SK-N-SH treated with all-trans-retinoic acid at 6 μM for 48 hours (cell line): ENCODE data around the gene HCN2.

Experiments used
- ATAC-seq: fragments of 200-7000 bp; cut with Tn5 transposase; 3 replicates; pipeline ENCODE4 v1.9.1; 2020; ENCODE audit warnings: mild to moderate bottlenecking, moderate library complexity
- ARNTL ChIP-seq: fragments of 450-650 bp; formaldehyde crosslinking; IDR thresholded peaks from 2 replicates; pipeline ENCODE4 v1.5.0; 2020; ENCODE audit warnings: low read depth, mild to moderate bottlenecking, moderate library complexity, borderline replicate concordance
- BACH2 ChIP-seq: fragments of 250-450 bp; sonication (Bioruptor Pico); IDR thresholded peaks from 2 replicates; pipeline ENCODE4 v1.9.0; 2021; ENCODE audit warnings: mild to moderate bottlenecking, borderline replicate concordance
- CREB5 ChIP-seq: fragments of 250-450 bp; sonication (Bioruptor Pico); IDR thresholded peaks from 2 replicates; pipeline ENCODE4 v1.5.1; 2020; ENCODE audit warnings: low read depth, mild to moderate bottlenecking, moderate library complexity
- CSDC2 ChIP-seq: fragments of 250-450 bp; sonication (Bioruptor Pico); IDR thresholded peaks from 2 replicates; pipeline ENCODE4 v1.5.0; 2020; ENCODE audit warnings: mild to moderate bottlenecking, moderate library complexity
- ESRRG ChIP-seq: fragments of 250-450 bp; sonication (Bioruptor Pico); IDR thresholded peaks from 2 replicates; pipeline ENCODE4 v1.6.1; 2021; ENCODE audit warnings: mild to moderate bottlenecking
- ISL1 ChIP-seq: fragments of 250-450 bp; sonication (Bioruptor Pico); IDR thresholded peaks from 2 replicates; pipeline ENCODE4 v2.1.2; 2022; ENCODE audit warnings: mild to moderate bottlenecking, moderate library complexity
- OSR1 ChIP-seq: fragments of 250-450 bp; sonication (Bioruptor Pico); IDR thresholded peaks from 2 replicates; pipeline ENCODE4 v1.8.0; 2022; ENCODE audit warnings: moderate library complexity, mild to moderate bottlenecking, inconsistent platforms
- PATZ1 ChIP-seq: fragments of 250-450 bp; sonication (Bioruptor Pico); IDR thresholded peaks from 2 replicates; pipeline ENCODE4 v1.8.0; 2020; ENCODE audit warnings: mild to moderate bottlenecking, moderate library complexity, borderline replicate concordance
- POU6F1 ChIP-seq: fragments of 250-450 bp; sonication (Bioruptor Pico); IDR thresholded peaks from 2 replicates; pipeline ENCODE4 v1.8.0; 2021; ENCODE audit warnings: low read depth, mild to moderate bottlenecking, moderate library complexity, borderline replicate concordance
- PPARA ChIP-seq: fragments of 250-450 bp; sonication (Bioruptor Pico); IDR thresholded peaks from 2 replicates; pipeline ENCODE4 v1.5.0; 2020; ENCODE audit warnings: mild to moderate bottlenecking, borderline replicate concordance
- RARB ChIP-seq: fragments of 250-450 bp; sonication (Bioruptor Pico); IDR thresholded peaks from 2 replicates; pipeline ENCODE4 v1.8.0; 2021; ENCODE audit warnings: mild to moderate bottlenecking, moderate library complexity
- SNAI2 ChIP-seq: fragments of 250-450 bp; sonication (Bioruptor Pico); IDR thresholded peaks from 2 replicates; pipeline ENCODE4 v1.5.0; 2020; ENCODE audit warnings: mild to moderate bottlenecking, moderate library complexity
- TCF4 ChIP-seq: fragments of 250-450 bp; sonication (Bioruptor Pico); IDR thresholded peaks from 2 replicates; pipeline ENCODE4 v1.8.0; 2021; ENCODE audit warnings: mild to moderate bottlenecking, moderate library complexity, borderline replicate concordance
- TOX ChIP-seq: fragments of 250-450 bp; sonication (Bioruptor Pico); IDR thresholded peaks from 2 replicates; pipeline ENCODE4 v1.8.0; 2021; ENCODE audit warnings: mild to moderate bottlenecking, moderate library complexity, borderline replicate concordance
- TSHZ2 ChIP-seq: fragments of 250-450 bp; sonication (Bioruptor Pico); IDR thresholded peaks from 2 replicates; pipeline ENCODE4 v1.5.0; 2020; ENCODE audit warnings: mild to moderate bottlenecking, moderate library complexity
- ZC3H10 ChIP-seq: fragments of 250-450 bp; sonication (Bioruptor Pico); IDR thresholded peaks from 2 replicates; pipeline ENCODE4 v1.5.1; 2021; ENCODE audit warnings: mild to moderate bottlenecking, moderate library complexity
- ZFP3 ChIP-seq: fragments of 250-450 bp; sonication (Bioruptor Pico); IDR thresholded peaks from 2 replicates; pipeline ENCODE4 v1.5.0; 2020; ENCODE audit warnings: mild to moderate bottlenecking, moderate library complexity
- ZFP30 ChIP-seq: fragments of 450-650 bp; formaldehyde crosslinking; IDR thresholded peaks from 2 replicates; pipeline ENCODE4 v1.5.0; 2022; ENCODE audit warnings: mild to moderate bottlenecking, moderate library complexity
- ZNF565 ChIP-seq: fragments of 450-650 bp; formaldehyde crosslinking; conservative IDR thresholded peaks from 2 replicates; pipeline ENCODE4 v1.5.0; 2020; ENCODE audit warnings: low read depth, mild to moderate bottlenecking, moderate library complexity
- ZNF70 ChIP-seq: fragments of 450-650 bp; formaldehyde crosslinking; IDR thresholded peaks from 2 replicates; pipeline ENCODE4 v1.5.0; 2020; ENCODE audit warnings: mild to moderate bottlenecking, moderate library complexity
- ZNF8 ChIP-seq: fragments of 450-650 bp; formaldehyde crosslinking; IDR thresholded peaks from 2 replicates; pipeline ENCODE4 v1.5.0; 2020; ENCODE audit warnings: mild to moderate bottlenecking, moderate library complexity

HCN2 gene

GRCh38 chr19:608155-609003, 18.7 kb downstream of the HCN2 start:
- TF ChIP-seq CSDC2 (CRISPR knock-in tag) (no peak), TOX (CRISPR knock-in tag) (no peak), RARB (no peak), TCF4 (CRISPR knock-in tag) (no peak)
- ATAC-seq: peak; percentile 8; the same call in 1 of the 3 replicates

- TF ChIP-seq CREB5 (CRISPR knock-in tag) (no peak), OSR1 (no peak), BACH2 (CRISPR knock-in tag) (no peak)
Observed at GRCh38 chr19:609004-609346, 19.3 kb downstream of the HCN2 start.

GRCh38 chr19:610071-610800, 20.6 kb downstream of the HCN2 start:
- no peak for TF ChIP-seq SNAI2 (CRISPR knock-in tag)
- TF ChIP-seq ZNF70 (CRISPR knock-in tag): no peak
- TF ChIP-seq TSHZ2 (CRISPR knock-in tag): no peak
- TF ChIP-seq ZC3H10 (CRISPR knock-in tag): no peak
- TF ChIP-seq ZFP30 (CRISPR knock-in tag): no peak
- no peak for TF ChIP-seq OSR1
- TF ChIP-seq PPARA: no peak
- TF ChIP-seq BACH2 (CRISPR knock-in tag): no peak
- TF ChIP-seq CSDC2 (CRISPR knock-in tag): no peak
- no peak for TF ChIP-seq ZFP3
- TF ChIP-seq ZNF8 (CRISPR knock-in tag): no peak
- TF ChIP-seq ZNF565 (CRISPR knock-in tag): no peak
- no peak for TF ChIP-seq ARNTL
- no peak for TF ChIP-seq ESRRG (CRISPR knock-in tag)
- TF ChIP-seq RARB: no peak
- no peak for TF ChIP-seq POU6F1 (CRISPR knock-in tag)
- no peak for TF ChIP-seq ISL1 (CRISPR knock-in tag)
- no peak for TF ChIP-seq TOX (CRISPR knock-in tag)
- no peak for ATAC-seq

More at GRCh38 chr19:609004-609346, 19.3 kb downstream of the HCN2 start:
- peak; percentile 18; the same call in 2 of the 3 replicates for ATAC-seq

GRCh38 chr19:610801-611480, 21.3 kb downstream of the HCN2 start:
- peak; percentile 61 for ATAC-seq
- TF ChIP-seq PPARA: no peak
- TF ChIP-seq TCF4 (CRISPR knock-in tag): peak; percentile 21; the same call in 1 of the 2 replicates
- peak; percentile 32; the same call in 1 of the 2 replicates for TF ChIP-seq PATZ1
- TF ChIP-seq, all 23 proteins: peak for 2
